ENCODE results near the gene LRRC43. TPM values are rescaled to one million over a fixed set of nuclear protein-coding genes. Genes with fewer than 3 reads are reported as not detected.

The LRRC43 gene
- total and polyA plus RNA-seq, 2 donors (not counting 1 experiment from before 2014, with no cell fraction given): 0.61 to 3.6 TPM

- Histone ChIP-seq H3K9me3 (ENCODE audit: control insufficient read depth, insufficient read depth, low read depth, low read length) (no peaks in the 10 kb centered on the region), H3K27ac (ENCODE audit: insufficient read depth, low read length) (no peak overlapping the region), H3K79me2 (ENCODE audit: control insufficient read depth, insufficient read depth, low read length) (no peaks in the 10 kb centered on the region), H3K36me3 (ENCODE audit: control insufficient read depth, insufficient read depth, low read length) (no peaks in the 10 kb centered on the region), H3K4me3 (replicated peaks in 1 of 4; ENCODE audit: control extremely low read depth in 1 of 4, insufficient read depth in 1 of 4, low read depth in 3 of 4, low read length in 4 of 4) (no peak overlapping the region), H4K20me1 (ENCODE audit: control insufficient read depth, extremely low read depth, insufficient read depth, low read length) (no peaks in the 10 kb centered on the region), H3K9ac (ENCODE audit: insufficient read depth, low read length) (no peak overlapping the region), H3K4me2 (ENCODE audit: extremely low read depth, insufficient read depth, low read length) (no peak overlapping the region), H3K4me1 (ENCODE audit: control insufficient read depth, extremely low read depth, insufficient read depth, low read length) (no peaks in the 10 kb centered on the region), H3K27me3 (ENCODE audit: control insufficient read depth, insufficient read depth, low read length) (no peaks in the 10 kb centered on the region), H2AFZ (ENCODE audit: low read length) (no peak overlapping the region)
- DNase-seq (ENCODE audit: low read depth in 2 of 2): no peak
- TF ChIP-seq, protein P1, sequence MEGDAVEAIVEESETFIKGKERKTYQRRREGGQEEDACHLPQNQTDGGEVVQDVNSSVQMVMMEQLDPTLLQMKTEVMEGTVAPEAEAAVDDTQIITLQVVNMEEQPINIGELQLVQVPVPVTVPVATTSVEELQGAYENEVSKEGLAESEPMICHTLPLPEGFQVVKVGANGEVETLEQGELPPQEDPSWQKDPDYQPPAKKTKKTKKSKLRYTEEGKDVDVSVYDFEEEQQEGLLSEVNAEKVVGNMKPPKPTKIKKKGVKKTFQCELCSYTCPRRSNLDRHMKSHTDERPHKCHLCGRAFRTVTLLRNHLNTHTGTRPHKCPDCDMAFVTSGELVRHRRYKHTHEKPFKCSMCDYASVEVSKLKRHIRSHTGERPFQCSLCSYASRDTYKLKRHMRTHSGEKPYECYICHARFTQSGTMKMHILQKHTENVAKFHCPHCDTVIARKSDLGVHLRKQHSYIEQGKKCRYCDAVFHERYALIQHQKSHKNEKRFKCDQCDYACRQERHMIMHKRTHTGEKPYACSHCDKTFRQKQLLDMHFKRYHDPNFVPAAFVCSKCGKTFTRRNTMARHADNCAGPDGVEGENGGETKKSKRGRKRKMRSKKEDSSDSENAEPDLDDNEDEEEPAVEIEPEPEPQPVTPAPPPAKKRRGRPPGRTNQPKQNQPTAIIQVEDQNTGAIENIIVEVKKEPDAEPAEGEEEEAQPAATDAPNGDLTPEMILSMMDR (conservative IDR thresholded peaks at IDR 0.05 in 1 of 2, IDR thresholded peaks at IDR 0.05 in 1 of 2; ENCODE audit: low read depth in 1 of 2, low read length in 2 of 2): no peak
- TF ChIP-seq EZH2 (IDR thresholded peaks at IDR 0.05; ENCODE audit: low read length, missing control alignments): no peak
Observed at GRCh38 chr12:122250047-122250446, 67.1 kb downstream of the LRRC43 start.

DNA sequence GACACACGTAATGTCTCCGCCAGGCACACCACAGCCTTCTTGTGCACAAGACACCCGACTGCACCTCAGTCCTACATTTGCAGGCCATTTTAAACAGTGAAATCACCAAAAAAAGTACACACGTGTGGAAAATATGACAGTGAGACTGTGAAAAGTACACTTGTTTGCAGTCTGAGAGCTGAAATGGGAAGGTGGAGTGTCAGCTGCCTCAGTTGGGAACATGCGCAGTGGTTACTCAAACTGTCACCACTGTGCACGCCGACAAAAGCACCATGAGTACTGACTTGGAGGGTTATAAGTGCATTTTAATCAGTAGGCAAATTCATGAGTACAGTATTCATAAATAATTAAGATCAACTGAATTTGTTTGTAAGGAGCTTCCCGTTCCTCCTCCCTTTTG lies 67.6 kb downstream of the LRRC43 start:
- no peaks in the 10 kb centered on the region for H4K20me1 ChIP-seq (ENCODE audit: control insufficient read depth, extremely low read depth, insufficient read depth, low read length)
- no peaks in the 10 kb centered on the region for H3K9me3 ChIP-seq (ENCODE audit: control insufficient read depth, insufficient read depth, low read depth, low read length)
- H3K4me3 ChIP-seq (replicated peaks in 1 of 4; ENCODE audit: control extremely low read depth in 1 of 4, insufficient read depth in 1 of 4, low read depth in 3 of 4, low read length in 4 of 4): no peak overlapping the region
- H3K4me2 ChIP-seq (ENCODE audit: extremely low read depth, insufficient read depth, low read length): no peak overlapping the region
- no peaks in the 10 kb centered on the region for H3K27me3 ChIP-seq (ENCODE audit: control insufficient read depth, insufficient read depth, low read length)
- H3K4me1 ChIP-seq (ENCODE audit: control insufficient read depth, extremely low read depth, insufficient read depth, low read length): no peaks in the 10 kb centered on the region
- no peak overlapping the region for H3K9ac ChIP-seq (ENCODE audit: insufficient read depth, low read length)
- H3K27ac ChIP-seq (ENCODE audit: insufficient read depth, low read length): no peak overlapping the region
- no peaks in the 10 kb centered on the region for H3K79me2 ChIP-seq (ENCODE audit: control insufficient read depth, insufficient read depth, low read length)
- no peak for DNase-seq (ENCODE audit: low read depth in 2 of 2)
- H2AFZ ChIP-seq (ENCODE audit: low read length): no peak overlapping the region
- no peak for TF ChIP-seq EZH2 (IDR thresholded peaks at IDR 0.05; ENCODE audit: low read length, missing control alignments)
- TF ChIP-seq, protein P1 (conservative IDR thresholded peaks at IDR 0.05 in 1 of 2, IDR thresholded peaks at IDR 0.05 in 1 of 2; ENCODE audit: low read depth in 1 of 2, low read length in 2 of 2): no peak
- H3K36me3 ChIP-seq (ENCODE audit: control insufficient read depth, insufficient read depth, low read length): no peaks in the 10 kb centered on the region

Other genes starting within 250 kb of the LRRC43 start
- gene BCL7A, start 161.2 kb upstream of the LRRC43 start, total RNA-seq: 4.9 and 7.4 TPM in 2 replicates
- 3.8 and 8.0 TPM in 2 replicates for gene BCL7A, start 161.2 kb upstream of the LRRC43 start, polyA plus RNA-seq
- gene MLXIP, start 104.4 kb upstream of the LRRC43 start, total RNA-seq: 12.6 and 17.0 TPM in 2 replicates
- 6.6 and 10.1 TPM in 2 replicates for gene MLXIP, start 104.4 kb upstream of the LRRC43 start, polyA plus RNA-seq
- gene IL31, start 8.9 kb upstream of the LRRC43 start, total RNA-seq: not detected in 2 replicates
- gene IL31, start 8.9 kb upstream of the LRRC43 start, polyA plus RNA-seq: not detected in 2 replicates
- gene B3GNT4, start 20.6 kb downstream of the LRRC43 start, total RNA-seq: under 0.01 and 0.33 TPM in 2 replicates
- 0.12 and 0.14 TPM in 2 replicates for gene B3GNT4, start 20.6 kb downstream of the LRRC43 start, polyA plus RNA-seq
- 60.6 and 70.6 TPM in 2 replicates for gene DIABLO, start 42.9 kb downstream of the LRRC43 start, total RNA-seq
- gene DIABLO, start 42.9 kb downstream of the LRRC43 start, polyA plus RNA-seq: 59.6 and 73.5 TPM in 2 replicates
- gene VPS33A, start 83.4 kb downstream of the LRRC43 start, total RNA-seq: 18.2 and 22.3 TPM in 2 replicates
- gene VPS33A, start 83.4 kb downstream of the LRRC43 start, polyA plus RNA-seq: 15.4 and 17.2 TPM in 2 replicates
- gene CLIP1, start 239.5 kb downstream of the LRRC43 start, total RNA-seq: 106 and 147 TPM in 2 replicates
- 75.5 and 87.6 TPM in 2 replicates for gene CLIP1, start 239.5 kb downstream of the LRRC43 start, polyA plus RNA-seq